ENCODE data around the gene CATSPER1.

CATSPER1 gene

GRCh38 chr11:66026017-66026529 is at the start of gene CATSPER1:
Gene CATSPER1 (minus strand): TSS chr11:66026479. CDS start chr11:66026379, 100 bp downstream.
- no peak for DNase-seq

- no peak for DNase-seq
Observed at GRCh38 chr11:66075273-66075672, 49.0 kb upstream of the CATSPER1 start.

DNA sequence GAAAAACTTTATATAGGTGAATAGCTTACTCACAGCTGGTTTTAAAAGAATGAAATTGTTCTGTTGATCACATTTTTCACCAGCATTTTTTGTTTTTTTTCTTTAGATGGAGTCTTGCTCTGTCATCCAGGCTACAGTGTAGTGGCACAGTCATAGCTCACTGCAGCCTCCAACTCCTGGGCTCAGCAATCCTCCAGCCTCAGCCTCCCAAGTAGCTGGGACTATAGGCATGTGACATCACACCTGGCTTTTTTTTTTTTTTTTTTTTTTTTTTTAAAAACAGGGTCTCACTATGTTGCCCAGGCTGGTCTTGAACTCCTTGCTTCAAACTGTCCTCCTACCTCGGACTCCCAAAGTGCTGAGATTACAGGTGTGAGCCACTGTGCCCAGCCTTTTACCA is 47.4 kb upstream of the CATSPER1 start:
- no peak for DNase-seq

GRCh38 chr11:66072518-66072917 is 46.2 kb upstream of the CATSPER1 start:
- DNase-seq: no peak

- DNase-seq: no peak
Observed at GRCh38 chr11:66072081-66072480, 45.8 kb upstream of the CATSPER1 start.

GRCh38 chr11:66071381-66071801 is 45.1 kb upstream of the CATSPER1 start:
- DNase-seq: no peak

- DNase-seq: no peak
Observed at GRCh38 chr11:66070604-66071380, 44.5 kb upstream of the CATSPER1 start.

- DNase-seq: no peak
Observed at GRCh38 chr11:66069715-66070603, 43.7 kb upstream of the CATSPER1 start, which contains the start of gene PACS1. Gene PACS1 (plus strand): TSS chr11:66070272. CDS start chr11:66070487, 215 bp downstream.

DNA sequence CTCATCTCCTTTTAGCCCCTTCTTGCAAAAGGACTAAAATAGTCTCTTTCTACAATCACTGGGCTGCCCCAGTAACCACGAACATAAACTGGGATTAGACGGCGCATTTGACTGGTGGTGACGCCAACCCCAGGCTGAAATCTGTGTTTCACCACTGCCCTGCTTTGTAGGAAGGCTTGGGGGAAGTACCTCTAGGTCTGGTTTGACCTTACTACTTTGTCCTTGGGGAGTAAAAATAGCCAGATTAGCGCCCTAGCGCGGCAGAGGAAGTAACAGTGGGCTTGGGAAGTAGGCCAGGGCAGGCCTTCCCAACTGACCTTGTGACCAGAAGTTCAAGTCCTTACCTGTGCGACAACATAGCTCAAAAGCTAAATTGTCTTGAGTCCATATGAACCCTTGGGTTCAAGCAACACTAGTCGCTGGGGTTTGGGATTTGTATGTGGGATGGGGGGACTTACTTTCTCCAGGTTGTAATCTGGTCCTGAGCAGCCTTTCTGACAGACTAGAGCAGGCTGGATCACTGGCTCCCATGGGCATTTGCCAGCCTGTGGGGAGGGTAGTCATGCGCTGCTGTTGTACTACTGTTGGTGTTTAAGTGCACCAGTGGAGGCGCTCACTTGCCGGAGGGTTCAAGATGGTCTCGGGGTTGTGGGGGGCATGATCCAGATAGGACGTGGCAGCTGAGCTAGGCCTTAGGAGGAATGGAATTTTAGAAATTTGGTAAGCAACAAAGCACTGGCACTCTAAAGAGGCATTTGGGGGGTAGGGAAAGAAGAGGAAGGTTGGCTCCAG is 42.8 kb upstream of the CATSPER1 start:
- DNase-seq: no peak

DNA sequence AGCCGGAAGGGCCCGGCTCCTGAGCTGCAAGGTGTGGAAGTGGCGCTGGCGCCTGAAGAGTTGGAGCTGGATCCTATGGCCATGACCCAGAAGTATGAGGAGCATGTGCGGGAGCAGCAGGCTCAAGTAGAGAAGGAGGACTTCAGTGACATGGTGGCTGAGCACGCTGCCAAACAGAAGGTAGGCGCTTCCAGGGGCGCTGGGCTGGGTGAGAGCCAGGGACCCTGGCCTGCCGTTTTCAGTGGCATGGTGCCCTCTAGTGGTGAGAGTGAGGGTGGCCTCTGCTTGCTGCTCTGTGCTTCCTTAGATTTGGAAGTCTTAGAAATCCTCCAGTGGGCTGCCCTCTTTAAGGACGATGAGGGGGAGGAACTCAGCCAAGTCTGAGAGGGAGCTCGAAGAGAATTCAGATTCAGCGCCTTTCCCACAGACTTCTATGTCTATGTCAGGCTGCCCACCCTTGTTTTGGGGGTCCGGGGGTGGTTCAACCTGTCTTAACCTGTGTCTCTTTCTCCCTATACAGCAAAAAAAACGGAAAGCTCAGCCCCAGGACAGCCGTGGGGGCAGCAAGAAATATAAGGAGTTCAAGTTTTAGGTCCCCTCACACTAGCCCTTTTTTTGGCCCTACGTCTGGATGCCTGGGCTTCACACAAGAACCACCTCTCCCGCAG is 42.0 kb upstream of the CATSPER1 start:
- DNase-seq: peak; percentile 40

DNA sequence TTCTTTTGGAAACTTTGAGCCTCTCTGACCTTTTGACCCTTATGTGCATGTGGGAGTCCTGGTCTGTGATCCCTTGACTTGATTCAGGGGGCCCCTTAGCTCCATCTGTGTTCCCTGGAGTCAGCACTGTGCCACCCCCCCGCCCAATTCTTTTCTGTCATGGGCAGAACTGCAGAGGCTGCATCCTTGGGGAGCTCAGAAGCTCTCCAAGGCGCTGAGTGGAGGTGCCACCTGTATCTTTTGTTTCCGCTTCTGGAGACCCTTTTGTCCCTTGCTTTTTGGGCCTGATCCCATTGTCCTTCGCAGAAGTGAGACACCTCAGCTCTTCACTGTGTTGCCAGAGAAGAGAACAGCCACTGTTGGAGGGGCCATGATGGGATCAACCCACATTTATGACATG is 41.4 kb upstream of the CATSPER1 start:
- no peak for DNase-seq

- no peak for DNase-seq
Observed at GRCh38 chr11:66066751-66067150, 40.5 kb upstream of the CATSPER1 start.

DNA sequence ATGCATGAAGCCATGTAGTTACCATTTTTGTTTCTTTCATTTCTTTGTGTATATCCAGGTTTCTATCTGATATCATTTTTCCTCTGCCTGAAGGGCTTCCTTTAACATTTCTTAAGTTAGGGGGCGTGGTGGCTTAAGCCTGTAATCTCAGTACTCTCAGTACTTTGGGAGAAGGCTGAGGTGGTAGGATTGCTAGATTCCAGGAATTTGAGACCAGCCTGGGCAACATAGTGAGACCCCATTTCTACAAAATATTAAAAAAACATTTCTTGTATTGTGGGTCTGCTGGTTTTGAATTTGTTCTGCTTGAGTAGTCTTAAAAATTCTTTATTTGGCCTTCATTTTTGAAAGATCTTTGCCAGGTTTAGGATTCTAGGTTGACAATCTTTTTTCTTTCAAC is 38.3 kb upstream of the CATSPER1 start:
- DNase-seq: no peak

GRCh38 chr11:66063900-66064299 is 37.6 kb upstream of the CATSPER1 start:
- no peak for DNase-seq

DNA sequence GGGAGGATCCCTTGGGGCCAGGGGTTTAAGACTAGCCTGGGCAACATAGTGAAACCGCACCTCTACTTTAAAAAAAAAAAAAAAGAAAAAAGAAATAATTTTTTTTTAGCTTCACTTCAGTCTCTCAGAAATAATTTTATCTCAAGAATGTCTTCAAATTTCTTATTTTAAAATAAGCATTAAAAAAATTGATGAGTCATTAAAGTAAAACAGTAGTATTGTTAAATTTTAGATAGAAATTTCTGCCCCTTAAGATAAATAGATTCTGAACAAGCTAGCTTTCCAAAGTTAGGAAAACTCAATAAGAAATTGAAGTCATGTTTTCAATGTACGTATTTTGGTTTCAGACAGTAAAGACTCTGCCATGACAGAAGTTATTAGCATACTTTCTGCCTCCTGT is 36.1 kb upstream of the CATSPER1 start:
- no peak for DNase-seq

GRCh38 chr11:66061268-66061667 is 35.0 kb upstream of the CATSPER1 start:
- DNase-seq: no peak

DNA sequence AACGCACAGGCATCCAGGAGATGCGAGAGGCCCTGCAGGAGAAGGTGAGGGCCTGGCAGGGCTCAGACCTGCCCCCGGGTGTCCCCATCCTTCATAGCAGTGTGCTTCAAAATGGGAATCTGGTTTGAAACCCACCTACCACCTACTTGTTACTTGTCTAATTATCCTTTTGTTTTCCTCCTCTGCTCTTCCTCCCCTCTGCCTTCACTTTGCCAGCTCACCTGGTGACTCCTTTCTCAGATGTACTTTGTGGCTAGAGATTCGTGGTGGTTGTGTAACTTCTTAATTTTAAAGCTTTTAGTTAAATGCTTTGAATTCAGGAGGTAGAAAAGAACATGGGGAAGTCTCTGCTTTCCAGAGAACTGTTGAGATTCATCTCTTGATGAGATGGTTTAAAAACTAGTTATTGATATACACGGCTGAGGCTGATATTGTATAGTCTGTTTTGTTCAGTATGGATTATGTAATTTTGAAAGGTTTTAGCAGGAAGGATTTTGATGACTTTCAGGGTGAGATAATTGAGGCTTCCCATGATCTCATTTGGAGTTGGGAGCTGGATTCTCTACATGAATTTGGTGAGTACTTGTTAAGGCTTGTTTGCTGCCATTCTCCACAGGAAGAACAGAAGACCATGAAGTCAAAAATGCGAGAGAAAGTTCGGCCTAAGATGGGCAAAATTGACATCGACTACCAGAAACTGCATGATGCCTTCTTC is 33.8 kb upstream of the CATSPER1 start:
- DNase-seq: no peak

DNA sequence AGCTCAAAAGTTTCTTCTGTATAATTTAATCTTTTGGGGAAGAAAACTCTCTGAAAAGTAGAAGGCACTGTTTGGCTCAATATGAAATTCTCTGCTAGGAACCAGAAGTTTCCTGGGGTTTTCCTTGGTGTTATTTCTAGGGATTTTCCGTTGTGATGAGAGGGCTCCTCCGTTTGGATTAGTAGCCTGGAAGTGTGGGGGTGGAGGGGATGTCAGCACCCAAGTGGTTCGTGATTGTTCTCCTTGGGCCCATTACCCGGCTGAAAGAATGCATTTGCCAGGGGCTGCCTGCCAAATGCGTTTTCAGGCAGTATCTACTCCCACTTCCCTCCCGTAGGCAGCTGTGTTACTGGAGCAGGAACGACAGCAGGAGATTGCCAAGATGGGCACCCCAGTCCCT is 30.2 kb upstream of the CATSPER1 start:
- DNase-seq: no peak

DNA sequence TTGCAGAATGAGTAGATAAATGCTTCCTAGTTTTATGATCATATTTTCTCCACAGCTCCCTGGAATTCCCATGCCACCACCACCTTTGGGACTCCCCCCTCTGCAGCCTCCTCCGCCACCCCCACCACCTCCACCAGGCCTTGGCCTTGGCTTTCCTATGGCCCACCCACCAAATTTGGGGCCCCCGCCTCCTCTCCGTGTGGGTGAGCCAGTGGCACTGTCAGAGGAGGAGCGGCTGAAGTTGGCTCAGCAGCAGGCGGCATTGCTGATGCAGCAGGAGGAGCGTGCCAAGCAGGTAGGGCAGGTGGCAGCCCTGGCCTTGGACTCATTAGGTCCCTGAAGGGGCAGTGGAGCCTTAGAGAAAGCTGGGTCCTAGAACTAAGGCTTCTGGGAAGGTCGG is 28.7 kb upstream of the CATSPER1 start:
- no peak for DNase-seq

GRCh38 chr11:66052664-66052982 is 26.3 kb upstream of the CATSPER1 start:
- DNase-seq: no peak

GRCh38 chr11:66051766-66052663 is 25.7 kb upstream of the CATSPER1 start, which contains the start of gene SF3B2:
Gene SF3B2 (plus strand): TSS chr11:66052364. CDS start chr11:66052385, 21 bp downstream.
- peak; percentile 98 for DNase-seq
